Chondrocyte (in vitro differentiated cells): ENCODE measurements around the gene L1TD1. TPM values are rescaled to one million over a fixed set of nuclear protein-coding genes. Genes with fewer than 3 reads are reported as not detected.
A peak's percentile ranks its signal among the peaks of the same experiment; 100 is the strongest.

Source experiments
- DNase-seq: peaks from one replicate; pipeline ENCODE4 v3.0.0; 2021; ENCODE audit warnings: mixed read lengths, low spot score
- H3K27ac Mint-ChIP-seq: one replicate; pipeline ENCODE4 v1.8.0; 2021; ENCODE audit warnings: mild to moderate bottlenecking, moderate library complexity, mixed read lengths; ENCODE audit not compliant: unreplicated experiment
- H3K27me3 Mint-ChIP-seq: 2 replicates; pipeline ENCODE4 v1.8.0; 2021; ENCODE audit warnings: low read depth, mixed read lengths
- H3K36me3 Mint-ChIP-seq: 2 replicates; pipeline ENCODE4 v1.8.0; 2021; ENCODE audit warnings: low read depth, mixed read lengths
- H3K4me1 Mint-ChIP-seq: 2 replicates; pipeline ENCODE4 v1.8.0; 2021; ENCODE audit warnings: low read depth, mild to moderate bottlenecking, mixed read lengths
- H3K4me3 Mint-ChIP-seq: one replicate; pipeline ENCODE4 v1.8.0; 2021; ENCODE audit warnings: mild to moderate bottlenecking, moderate library complexity, mixed read lengths; ENCODE audit not compliant: unreplicated experiment
- H3K9me3 Mint-ChIP-seq: 2 replicates; pipeline ENCODE4 v1.8.0; 2021; ENCODE audit warnings: low read depth, mixed read lengths
- CTCF ChIP-seq: fragments of 200-600 bp; sonication (generic); IDR thresholded peaks from 2 replicates; pipeline ENCODE4 v1.5.0; 2021; ENCODE audit warnings: antibody characterized with exemption, mild to moderate bottlenecking, moderate library complexity
- total RNA-seq: library from RNA; stranded (reverse); gene quantifications from 3 replicates; pipeline ENCODE4 v1.2.1, GENCODE V29; 2021

Gene L1TD1
- total RNA-seq, 1 donor from 2014 or later: 0.12 TPM

- no peak for TF ChIP-seq CTCF
- DNase-seq: no peak
- Mint-ChIP-seq H3K36me3 (no peaks in the 10 kb centered on the region), H3K9me3 (no peaks in the 10 kb centered on the region), H3K27ac (no peak overlapping the region), H3K27me3 (no peaks in the 10 kb centered on the region), H3K4me3 (no peak overlapping the region), H3K4me1 (peaks cover 29% of the 10 kb centered on the region)
Observed at GRCh38 chr1:62228883-62229187, 34.2 kb downstream of the L1TD1 start.

GRCh38 chr1:62229468-62229867 lies 34.8 kb downstream of the L1TD1 start:
- no peak for DNase-seq
- no peaks in the 10 kb centered on the region for H3K36me3 Mint-ChIP-seq
- no peaks in the 10 kb centered on the region for H3K27me3 Mint-ChIP-seq
- H3K4me3 Mint-ChIP-seq: no peak overlapping the region
- peaks cover 29% of the 10 kb centered on the region for H3K4me1 Mint-ChIP-seq
- no peaks in the 10 kb centered on the region for H3K9me3 Mint-ChIP-seq
- TF ChIP-seq CTCF: no peak
- peak overlapping the region; percentile 61 for H3K27ac Mint-ChIP-seq

- H3K27ac Mint-ChIP-seq: peak overlapping the region; percentile 17
- no peaks in the 10 kb centered on the region for H3K27me3 Mint-ChIP-seq
- no peak for TF ChIP-seq CTCF
Observed at GRCh38 chr1:62229932-62230331, 35.3 kb downstream of the L1TD1 start.

GRCh38 chr1:62230718-62231117 lies 36.1 kb downstream of the L1TD1 start:
- Mint-ChIP-seq H3K9me3 (no peaks in the 10 kb centered on the region), H3K27me3 (no peaks in the 10 kb centered on the region), H3K27ac (peak overlapping the region; percentile 55), H3K4me3 (no peak overlapping the region), H3K36me3 (no peaks in the 10 kb centered on the region), H3K4me1 (peaks cover 29% of the 10 kb centered on the region)
- DNase-seq: no peak
- TF ChIP-seq CTCF: no peak

More at GRCh38 chr1:62229932-62230331, 35.3 kb downstream of the L1TD1 start:
- peaks cover 29% of the 10 kb centered on the region for H3K4me1 Mint-ChIP-seq
- DNase-seq: no peak
- H3K4me3 Mint-ChIP-seq: no peak overlapping the region
- H3K36me3 Mint-ChIP-seq: no peaks in the 10 kb centered on the region
- H3K9me3 Mint-ChIP-seq: no peaks in the 10 kb centered on the region

- Mint-ChIP-seq H3K9me3 (no peaks in the 10 kb centered on the region), H3K4me3 (no peak overlapping the region), H3K27ac (no peak overlapping the region), H3K4me1 (peaks cover 46% of the 10 kb centered on the region), H3K27me3 (no peaks in the 10 kb centered on the region), H3K36me3 (no peaks in the 10 kb centered on the region)
- DNase-seq: no peak
- no peak for TF ChIP-seq CTCF
Observed at GRCh38 chr1:62232871-62233278, 38.2 kb downstream of the L1TD1 start.
